ENCODE data around the gene DELE1.
A peak's percentile ranks its signal among the peaks of the same experiment; 100 is the strongest.

DELE1 gene

DNA sequence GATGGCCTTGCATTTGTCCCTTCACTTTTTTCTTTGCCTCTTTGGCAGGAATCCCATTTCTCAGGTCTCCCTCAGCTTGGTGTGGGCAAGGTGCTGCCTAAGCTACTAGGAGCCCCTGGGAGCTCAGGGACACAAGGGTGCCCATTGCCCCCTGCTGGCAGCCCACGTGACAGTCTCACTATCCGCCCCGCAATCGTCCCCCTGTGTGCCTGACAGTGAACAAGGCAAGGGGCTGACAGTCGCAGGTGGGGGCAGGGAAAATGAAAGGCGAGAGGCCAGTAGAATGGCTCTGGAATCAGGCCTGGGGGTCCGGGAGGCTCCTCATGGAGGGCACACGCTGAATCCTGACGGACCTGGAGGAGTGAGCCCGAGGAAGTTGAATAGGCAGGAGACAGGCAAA is 36.3 kb downstream of the DELE1 start:
- peak in 1 of 2 experiments; percentile 12 for DNase-seq

DNA sequence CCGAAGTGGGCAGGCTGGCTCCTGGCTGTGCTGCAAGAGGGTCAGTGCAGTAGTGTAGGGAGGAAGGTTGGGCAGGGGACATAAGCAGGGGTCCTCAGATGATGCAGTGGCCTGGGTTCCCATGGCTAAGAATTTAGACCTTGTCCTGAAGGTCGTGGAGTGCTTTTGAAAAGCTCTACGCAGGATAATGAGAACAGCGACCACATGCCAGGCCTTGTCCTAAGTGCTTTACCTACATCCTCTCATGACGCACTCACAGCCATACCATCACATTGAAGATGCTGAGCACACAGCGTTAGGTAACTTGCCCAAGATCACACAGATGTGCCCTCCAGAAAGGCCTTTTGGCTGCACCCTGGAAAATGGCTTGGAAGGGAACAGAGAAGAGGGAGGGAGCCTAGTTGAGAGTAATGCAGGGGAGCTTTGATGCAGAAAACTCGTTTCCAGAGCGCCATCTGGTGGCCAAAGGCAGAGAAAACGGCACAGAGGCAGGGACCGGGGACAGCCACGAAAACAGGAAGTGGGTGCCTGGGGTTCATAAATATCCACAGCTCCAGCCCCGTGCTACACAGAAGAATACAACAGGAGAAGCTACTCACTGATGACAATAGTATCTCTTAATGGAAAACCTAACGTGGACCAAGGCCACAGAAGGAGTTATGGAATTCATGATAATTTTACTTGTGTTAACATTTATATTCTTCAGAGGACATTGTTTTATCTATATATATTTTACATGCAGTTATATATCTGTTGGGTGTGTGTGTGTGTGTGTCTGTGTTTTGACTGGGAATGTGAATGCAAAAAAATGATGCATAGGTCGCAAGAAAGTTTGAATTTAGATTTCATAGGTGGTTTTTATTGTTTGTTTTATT is 37.0 kb downstream of the DELE1 start:
- peak; percentile 85 to 89 for DNase-seq

DNA sequence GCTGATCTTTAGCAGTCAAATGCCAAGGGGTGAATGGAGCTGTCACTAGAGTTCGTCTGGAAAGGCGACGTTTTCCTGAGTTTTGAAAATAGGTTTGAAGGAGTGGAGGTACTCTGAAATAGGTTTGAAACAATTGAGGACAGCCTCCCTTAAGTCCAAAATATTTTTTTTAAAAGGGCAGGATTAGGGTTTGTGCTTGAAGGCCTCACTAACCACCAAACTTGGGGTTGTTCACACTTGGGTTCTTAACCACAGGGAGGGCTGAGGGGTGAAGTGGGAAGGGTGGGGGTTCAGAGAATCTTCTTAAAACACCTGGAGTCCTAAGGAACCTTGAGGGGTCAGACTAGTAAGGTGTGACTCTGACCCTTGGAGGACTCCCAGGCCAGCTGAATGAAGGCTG is 37.8 kb downstream of the DELE1 start:
- no peak for DNase-seq

DNA sequence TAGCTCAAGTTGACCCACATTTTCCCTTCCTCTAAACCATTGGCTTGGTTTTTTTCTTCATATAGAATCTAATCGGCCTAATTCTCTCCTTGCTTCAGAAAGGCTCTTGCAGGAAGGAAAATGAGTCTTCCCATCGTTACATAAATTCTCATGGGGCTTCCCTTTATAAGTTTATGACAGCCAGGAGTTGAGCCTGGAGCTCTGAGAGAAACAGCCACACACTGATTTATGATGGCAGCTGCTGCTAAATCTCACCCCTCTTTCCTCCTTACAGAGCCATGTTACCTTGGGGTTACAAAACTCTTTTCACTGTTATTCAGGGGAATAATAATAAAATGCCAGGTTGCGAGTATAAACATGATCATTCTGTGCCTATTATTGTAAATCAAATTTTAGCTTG is 40.0 kb downstream of the DELE1 start:
- DNase-seq: no peak

DNA sequence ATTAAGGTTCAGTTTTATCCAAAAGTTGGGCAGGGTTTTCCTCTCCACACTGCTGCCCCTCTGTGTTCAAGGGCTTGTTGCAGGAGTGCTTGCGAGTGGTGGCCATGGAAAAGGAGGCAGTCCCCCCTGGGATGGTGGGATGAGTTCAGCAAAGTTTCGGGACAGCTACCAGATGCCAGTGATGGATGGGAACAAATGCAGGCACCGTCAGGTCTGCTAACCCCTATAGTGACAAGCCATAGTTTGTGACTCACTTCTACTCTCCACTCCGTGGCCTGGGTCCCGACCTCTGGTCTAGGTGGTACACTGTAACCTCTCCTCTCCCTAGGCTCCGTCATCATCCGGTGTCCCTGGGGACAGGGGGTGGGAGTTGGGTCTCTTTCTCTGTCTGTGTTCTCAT is 41.4 kb downstream of the DELE1 start:
- DNase-seq: no peak

DNA sequence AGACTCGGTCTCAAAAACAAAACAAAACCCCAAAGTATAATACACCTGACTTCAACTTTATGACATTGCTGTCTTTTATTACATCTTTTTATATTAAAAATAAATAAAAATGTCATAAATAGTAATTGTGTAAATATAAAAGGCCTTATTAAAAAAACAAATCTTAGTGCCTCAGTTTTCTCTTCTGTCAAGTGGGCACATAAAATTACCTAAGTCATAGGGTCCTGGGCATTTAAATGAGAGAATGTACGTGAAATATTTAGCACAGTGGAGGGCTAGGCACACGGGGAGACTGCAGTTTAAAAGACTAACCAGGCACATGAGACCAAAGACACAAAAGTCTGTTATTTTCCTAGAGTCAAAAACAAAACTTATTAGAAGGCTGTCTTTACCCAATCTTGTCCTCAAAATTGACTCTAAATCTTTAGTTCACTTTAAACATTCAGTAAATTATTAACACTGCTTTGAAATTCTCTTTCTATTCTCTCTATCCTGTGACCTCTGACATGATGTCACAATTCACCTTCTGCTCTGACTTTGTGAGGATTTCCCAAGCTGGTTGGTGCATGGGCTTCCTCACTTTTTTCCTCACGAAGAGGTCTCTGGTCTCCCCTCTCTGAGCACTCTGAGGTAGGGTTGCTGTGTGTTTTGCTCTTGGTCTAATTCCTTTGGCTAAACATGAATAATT is 42.7 kb downstream of the DELE1 start:
- no peak for DNase-seq

DNA sequence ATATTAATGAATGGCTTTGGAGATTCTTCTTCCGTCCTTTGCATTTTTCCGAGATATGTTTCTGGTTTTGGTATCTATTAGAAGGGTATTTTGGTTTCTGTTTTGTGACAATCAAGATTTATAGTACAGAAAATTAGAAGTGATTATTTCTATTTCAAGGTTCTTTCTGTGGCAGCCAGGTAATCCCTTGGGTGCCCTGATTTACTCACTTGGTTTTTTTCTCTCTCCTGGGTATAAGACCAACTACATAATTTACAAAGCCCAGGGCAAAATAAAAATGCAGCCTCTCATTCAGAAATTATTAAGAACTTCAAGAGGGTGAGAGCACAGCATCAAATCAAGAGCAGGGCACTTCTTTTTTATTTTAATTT is 43.3 kb downstream of the DELE1 start:
- DNase-seq: no peak

DNA sequence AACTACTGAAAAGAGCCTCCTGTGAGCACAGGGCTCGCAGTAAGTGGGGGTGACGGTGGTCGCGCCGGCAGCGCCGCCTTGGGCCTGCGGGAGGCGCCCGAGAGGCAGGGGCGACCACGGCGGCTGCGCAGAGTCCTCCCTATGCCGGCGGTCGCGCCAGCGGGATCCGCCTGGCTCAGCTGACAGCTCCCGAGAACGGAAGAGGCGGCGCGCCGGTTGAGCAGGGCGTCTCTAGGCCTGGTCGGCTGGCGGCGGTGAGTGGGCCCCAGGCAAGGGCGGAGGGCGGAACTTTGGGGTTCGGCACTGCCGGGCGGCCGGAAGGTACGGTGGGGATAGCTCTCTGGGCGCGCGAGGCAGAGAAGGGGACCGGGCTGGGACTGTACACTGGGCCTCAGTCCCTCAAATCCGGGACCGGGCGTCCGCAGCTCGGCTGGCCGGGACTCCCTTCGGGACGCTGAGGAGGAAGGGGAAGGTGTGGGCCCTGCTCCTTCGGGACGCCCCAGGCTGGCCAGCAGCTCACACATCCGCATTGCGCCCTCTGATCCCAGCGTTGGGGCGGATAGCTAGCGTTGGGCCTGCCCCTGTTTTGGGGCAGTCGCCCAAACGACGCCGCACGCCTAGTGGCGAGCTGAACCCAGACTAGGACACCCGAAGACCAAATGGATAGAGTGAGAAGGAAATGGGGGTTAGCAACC is 45.4 kb downstream of the DELE1 start, which contains the start of gene RNF14:
TSS of gene RNF14 (plus strand) at position 192 of the 695 bp plus-strand sequence. CDS start 4,484 bp downstream, outside the sequence.
- DNase-seq: peak; percentile 85 to 89

DNA sequence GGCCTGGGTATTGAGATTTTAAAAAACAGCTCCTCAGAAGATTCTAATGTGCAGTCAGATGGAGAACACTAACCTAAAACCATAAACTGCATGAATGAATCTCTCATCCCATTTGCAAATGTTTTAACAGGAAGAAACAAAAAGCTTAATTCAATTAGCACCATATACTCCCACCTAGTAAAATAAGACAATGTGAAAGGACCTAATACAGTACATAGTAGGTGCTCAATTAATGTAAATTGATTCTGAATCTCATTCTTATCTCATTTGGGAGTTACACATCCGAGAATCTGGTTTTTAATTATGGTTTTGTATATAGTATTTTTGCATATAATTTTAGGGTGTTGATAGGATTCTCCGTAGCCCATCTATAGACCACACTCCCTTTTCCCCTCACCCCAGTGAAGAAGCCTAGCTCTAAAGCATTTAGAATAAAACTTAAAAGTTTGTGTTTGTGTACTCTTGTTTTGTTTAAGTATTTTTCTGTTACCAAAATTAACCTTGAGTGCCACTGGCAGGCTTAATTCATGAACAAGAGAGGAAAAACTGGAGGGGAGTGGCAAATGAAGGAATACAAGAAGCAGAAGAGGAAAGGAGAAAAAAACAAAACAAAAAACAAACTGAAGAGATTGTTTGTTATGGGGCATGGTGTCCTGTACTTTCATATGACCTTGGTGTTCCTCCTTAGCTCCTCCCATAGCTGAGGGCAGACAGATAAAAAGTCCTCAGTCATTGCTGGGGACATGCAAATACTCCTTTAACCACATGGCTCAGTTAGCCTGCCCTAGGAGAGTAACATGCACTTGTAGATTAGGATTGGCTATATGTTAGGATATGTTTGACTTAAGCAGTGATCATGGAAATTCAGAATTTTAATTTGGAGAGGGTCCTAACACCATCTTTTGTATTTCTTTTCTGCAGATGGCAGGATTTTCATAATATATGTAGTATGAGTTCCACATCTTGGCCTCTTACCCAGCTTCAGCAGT is 46.4 kb downstream of the DELE1 start:
- no peak for DNase-seq

DNA sequence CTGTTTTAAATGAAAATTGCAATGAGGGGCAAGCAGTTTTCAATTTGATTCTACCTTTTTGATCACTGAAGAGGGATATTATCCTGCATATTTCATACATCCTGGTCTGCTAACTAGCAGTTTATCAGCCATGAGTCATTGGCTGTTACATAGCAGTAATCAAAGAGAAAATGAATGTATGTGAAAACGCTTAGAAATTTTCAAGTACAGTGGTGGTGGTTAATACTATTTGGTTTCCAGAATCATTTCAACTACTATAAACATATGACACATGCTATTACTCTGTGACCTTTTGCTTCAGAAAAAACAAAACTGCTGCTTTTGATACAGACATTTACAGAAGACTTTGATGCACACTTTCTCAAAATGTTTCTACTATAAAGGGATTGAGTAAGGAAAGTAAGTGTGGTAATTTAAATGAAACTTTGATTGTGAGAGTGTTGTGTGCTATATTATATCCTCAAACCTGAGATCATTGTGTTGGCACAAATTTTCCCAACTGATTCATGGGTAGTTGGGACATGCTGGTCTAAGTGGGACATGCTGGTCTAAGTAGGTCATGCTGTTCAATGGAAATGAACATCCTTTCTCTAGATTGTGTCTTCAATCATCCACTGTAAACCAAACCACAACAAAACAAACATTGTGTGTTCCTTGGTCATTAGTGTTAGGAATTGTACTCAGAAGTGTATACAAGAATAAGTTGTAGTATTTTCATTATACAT is 50.4 kb downstream of the DELE1 start:
- no peak for DNase-seq

DNA sequence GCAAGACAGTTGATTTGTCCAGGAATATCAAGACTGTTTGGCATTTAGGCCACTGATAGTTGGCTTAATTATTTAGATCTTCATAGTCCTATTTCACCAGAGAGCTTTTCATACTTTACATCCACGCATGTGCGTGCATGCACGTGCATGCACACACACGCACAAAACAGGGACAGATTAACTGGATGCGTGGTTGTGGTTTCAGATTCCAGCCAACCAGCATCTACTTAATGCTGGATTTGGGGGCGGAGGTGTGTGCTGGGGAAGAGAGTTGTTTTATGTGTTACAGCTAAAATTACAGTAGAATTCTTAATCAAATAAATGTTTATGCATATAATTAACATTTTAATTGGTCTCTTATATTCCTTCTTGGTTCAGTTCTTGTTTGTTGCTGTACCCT is 52.5 kb downstream of the DELE1 start:
- no peak for DNase-seq

DNA sequence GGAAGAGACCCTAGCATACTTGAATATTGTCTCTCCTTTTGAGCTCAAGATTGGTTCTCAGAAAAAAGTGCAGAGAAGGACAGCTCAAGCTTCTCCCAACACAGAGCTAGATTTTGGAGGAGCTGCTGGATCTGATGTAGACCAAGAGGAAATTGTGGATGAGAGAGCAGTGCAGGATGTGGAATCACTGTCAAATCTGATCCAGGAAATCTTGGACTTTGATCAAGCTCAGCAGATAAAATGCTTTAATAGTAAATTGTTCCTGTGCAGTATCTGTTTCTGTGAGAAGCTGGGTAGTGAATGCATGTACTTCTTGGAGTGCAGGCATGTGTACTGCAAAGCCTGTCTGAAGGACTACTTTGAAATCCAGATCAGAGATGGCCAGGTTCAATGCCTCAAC is 54.7 kb downstream of the DELE1 start:
- no peak for DNase-seq

DNA sequence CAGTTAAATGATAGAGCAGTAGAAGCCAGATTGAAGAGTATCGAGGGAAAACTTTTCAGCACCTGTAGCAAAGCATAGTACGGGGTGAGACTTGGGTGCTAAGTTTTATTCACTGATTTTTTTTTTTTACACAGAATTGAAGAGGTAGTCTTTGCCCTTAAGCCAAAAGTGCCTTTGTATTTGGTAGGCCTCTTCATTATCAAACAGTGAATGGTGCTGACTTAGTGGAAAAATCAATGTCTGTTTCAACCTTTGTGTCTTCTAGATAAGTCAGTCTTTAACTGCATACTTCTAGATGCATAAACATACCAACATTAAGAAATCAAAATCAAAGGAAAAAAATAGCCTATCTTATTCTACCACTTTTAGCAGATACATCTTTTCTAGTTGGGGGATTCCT is 59.0 kb downstream of the DELE1 start:
- DNase-seq: no peak

DNA sequence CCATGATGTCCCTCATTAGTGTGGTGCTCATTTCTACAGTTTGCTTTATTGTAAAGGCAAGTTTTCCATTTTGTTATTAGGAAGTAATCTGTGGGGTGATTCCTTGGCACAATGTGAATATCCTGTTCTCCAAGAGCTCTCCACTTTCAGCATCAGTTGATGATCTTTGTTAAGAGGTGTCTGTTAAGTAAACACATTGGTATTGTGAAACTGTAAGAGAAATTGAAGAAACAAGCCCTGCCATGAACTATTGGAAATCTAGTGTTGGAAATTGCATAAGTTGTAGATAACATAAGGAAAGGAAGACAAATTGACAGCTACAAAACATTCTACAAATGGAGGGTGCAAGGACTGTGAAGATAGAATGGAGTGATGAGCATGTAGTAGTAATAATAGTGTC is 62.4 kb downstream of the DELE1 start:
- no peak for DNase-seq

DNA sequence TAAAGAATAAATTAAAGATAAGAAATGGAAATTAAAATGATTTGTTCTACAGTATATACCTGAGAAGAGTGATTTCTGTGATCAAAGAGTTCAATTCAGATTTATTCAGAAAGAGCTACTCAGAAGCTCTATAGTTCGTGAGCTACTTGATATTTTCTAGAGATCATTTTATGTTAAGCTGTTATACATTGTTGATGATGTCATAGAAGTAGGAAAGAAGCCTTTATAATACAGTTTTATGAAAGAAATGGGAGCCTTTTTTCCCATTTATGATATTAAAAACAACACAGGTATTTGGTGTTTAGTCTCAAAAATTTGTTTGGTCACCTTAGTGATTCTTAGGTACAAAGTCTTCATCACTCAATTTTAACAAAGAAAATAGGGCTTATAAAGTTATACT is 66.0 kb downstream of the DELE1 start:
- DNase-seq: no peak
